WERI-Rb-1 (cell line): ENCODE measurements around the gene LMO3.

Experiments used
- DNase-seq: peaks from one replicate; pipeline ENCODE4 v3.0.0-alpha.2; 2020
- H3K27ac ChIP-seq: fragments of 250-450 bp; sonication (Bioruptor Pico); 2 replicates; pipeline ENCODE4 v1.5.1; 2020; ENCODE audit warnings: mild to moderate bottlenecking, moderate library complexity
- H3K27me3 ChIP-seq: fragments of 250-450 bp; sonication (Bioruptor Pico); 2 replicates; pipeline ENCODE4 v1.5.1; 2021; ENCODE audit warnings: mild to moderate bottlenecking, low read depth, moderate library complexity; ENCODE audit not compliant: insufficient read depth, severe bottlenecking
- H3K36me3 ChIP-seq: fragments of 250-450 bp; sonication (Bioruptor Pico); 2 replicates; pipeline ENCODE4 v1.5.1; 2020; ENCODE audit warnings: mild to moderate bottlenecking, moderate library complexity
- H3K4me3 ChIP-seq: 2 replicates; pipeline ENCODE4 v1.5.1; 2011; ENCODE audit warnings: low read depth, mild to moderate bottlenecking, control low read depth, low read length
- H3K9me3 ChIP-seq: fragments of 250-450 bp; sonication (Bioruptor Pico); 2 replicates; pipeline ENCODE4 v1.5.1; 2021; ENCODE audit warnings: mild to moderate bottlenecking, moderate library complexity; ENCODE audit not compliant: severe bottlenecking
- CTCF ChIP-seq: IDR thresholded peaks from 2 replicates; pipeline ENCODE4 v1.5.1; 2011; ENCODE audit warnings: low read depth, mild to moderate bottlenecking, control low read depth, inconsistent platforms, low read length

The LMO3 gene

GRCh38 chr12:16599081-16599480, 6.9 kb downstream of the LMO3 start:
- no peak for DNase-seq
- Histone ChIP-seq H3K36me3 (peaks cover 12% of the 10 kb centered on the region), H3K9me3 (no peaks in the 10 kb centered on the region), H3K4me3 (no peak overlapping the region), H3K27ac (no peak overlapping the region), H3K27me3 (no peaks in the 10 kb centered on the region)
- TF ChIP-seq CTCF: no peak

DNA sequence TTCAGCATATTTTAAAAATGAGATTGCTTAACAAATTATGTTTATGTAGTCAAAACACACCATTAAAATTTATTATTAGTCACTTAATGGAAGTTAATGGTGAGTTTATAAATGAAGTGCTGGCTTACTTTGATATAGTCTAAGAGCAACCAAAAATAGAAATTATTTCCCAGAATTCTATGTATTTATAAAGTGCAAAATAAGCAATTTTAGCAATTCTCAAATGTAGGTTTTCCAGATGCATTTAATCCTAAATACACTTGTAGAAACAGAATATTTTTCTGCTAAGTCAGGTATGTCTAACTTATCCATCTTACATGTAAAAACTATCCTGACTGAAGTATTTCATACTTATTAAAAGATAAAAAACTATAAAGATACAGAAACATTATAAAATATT, 11.2 kb downstream of the LMO3 start:
- no peaks in the 10 kb centered on the region for H3K9me3 ChIP-seq
- H3K27me3 ChIP-seq: no peaks in the 10 kb centered on the region
- no peak for TF ChIP-seq CTCF
- H3K4me3 ChIP-seq: no peak overlapping the region
- H3K36me3 ChIP-seq: peaks cover 11% of the 10 kb centered on the region
- DNase-seq: no peak
- H3K27ac ChIP-seq: no peak overlapping the region

- no peak overlapping the region for H3K27ac ChIP-seq
- H3K4me3 ChIP-seq: no peak overlapping the region
- no peak for DNase-seq
- no peaks in the 10 kb centered on the region for H3K9me3 ChIP-seq
- H3K36me3 ChIP-seq: peaks cover 4% of the 10 kb centered on the region
- no peak for TF ChIP-seq CTCF
- H3K27me3 ChIP-seq: no peaks in the 10 kb centered on the region
These were observed 12.4 kb downstream of the LMO3 start for GRCh38 chr12:16593546-16593945.

- Histone ChIP-seq H3K36me3 (peaks cover 3% of the 10 kb centered on the region; the same call in 1 of the 2 replicates), H3K27me3 (no peaks in the 10 kb centered on the region), H3K9me3 (no peaks in the 10 kb centered on the region), H3K4me3 (no peak overlapping the region), H3K27ac (no peak overlapping the region)
- TF ChIP-seq CTCF: no peak
- DNase-seq: no peak
These were observed 15.3 kb downstream of the LMO3 start for GRCh38 chr12:16590645-16591044.

DNA sequence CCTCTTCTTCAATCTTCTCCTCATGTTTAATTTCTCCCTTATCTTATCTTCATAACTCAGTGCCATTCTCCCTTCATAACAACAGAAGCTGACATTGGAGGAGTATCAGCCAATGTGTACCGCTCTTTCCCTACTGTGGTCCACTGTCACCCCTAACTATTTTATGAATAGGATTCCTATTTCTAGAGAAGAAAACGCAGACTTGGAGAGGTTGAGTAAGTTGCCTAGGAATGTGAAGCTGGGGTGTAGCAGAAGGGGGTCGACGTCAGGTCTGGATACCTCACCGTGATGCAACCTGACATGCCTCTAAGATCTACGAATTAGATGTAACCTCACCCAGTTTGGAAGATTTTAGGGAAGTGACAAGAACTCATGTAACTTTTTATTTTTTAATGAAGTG, 17.1 kb downstream of the LMO3 start:
- Histone ChIP-seq H3K27me3 (no peaks in the 10 kb centered on the region), H3K36me3 (peaks cover 7% of the 10 kb centered on the region), H3K9me3 (no peaks in the 10 kb centered on the region), H3K4me3 (no peak overlapping the region), H3K27ac (no peak overlapping the region)
- DNase-seq: no peak
- no peak for TF ChIP-seq CTCF

GRCh38 chr12:16587514-16587913, 18.4 kb downstream of the LMO3 start:
- DNase-seq: no peak
- TF ChIP-seq CTCF: no peak
- Histone ChIP-seq H3K36me3 (peaks cover 11% of the 10 kb centered on the region), H3K27me3 (no peaks in the 10 kb centered on the region), H3K27ac (no peak overlapping the region), H3K9me3 (peaks cover under 1% of the 10 kb centered on the region), H3K4me3 (no peak overlapping the region)
